ENCODE results near the gene SV2B.

The SV2B gene

DNA sequence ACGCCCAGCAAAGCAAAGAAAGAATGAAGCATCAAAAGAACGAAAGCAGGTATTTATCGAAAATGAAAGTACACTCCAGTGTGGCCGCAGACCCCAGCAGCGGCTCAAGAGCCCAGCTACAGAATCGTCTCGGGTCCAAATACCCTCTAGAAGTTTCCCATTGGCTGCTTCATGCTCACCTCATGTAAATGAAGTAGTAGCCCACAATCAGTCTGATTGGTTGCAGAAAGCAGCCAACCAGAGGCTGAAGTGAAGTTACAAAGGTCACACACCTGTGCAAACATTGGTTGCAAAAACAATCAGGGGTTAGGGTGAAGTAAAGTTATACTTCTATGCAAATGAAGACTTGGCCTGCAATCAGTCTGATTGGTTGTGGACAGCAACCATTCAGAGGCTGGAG, 32.0 kb downstream of the SV2B start:
- no peak for DNase-seq (ENCODE audit: extremely low spot score, insufficient read length, low read depth)

DNA sequence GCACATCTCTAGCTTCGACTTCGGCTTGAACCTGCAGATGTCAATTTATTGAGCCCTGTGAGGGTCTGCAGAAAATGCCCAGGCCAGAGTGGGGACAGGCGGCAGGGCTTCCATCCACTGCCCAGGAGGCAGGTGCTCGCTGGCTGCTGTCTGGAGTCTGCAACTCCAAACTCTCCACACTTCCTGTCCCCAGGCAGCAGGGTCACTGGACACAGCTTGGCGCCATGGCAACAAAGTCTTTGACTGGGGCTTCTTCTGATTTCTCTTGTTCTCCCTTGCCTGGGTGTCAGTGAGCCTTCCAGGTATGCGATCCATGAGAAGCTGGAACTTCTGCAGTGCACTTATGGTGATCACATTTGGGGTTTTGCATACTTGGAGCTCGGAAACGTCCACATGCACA, 33.5 kb downstream of the SV2B start:
- FAIRE-seq (no peak), DNase-seq (ENCODE audit: extremely low spot score, insufficient read length, low read depth) (no peak)

More for the DNA sequence above, 32.0 kb downstream of the SV2B start:
- no peak for FAIRE-seq

DNA sequence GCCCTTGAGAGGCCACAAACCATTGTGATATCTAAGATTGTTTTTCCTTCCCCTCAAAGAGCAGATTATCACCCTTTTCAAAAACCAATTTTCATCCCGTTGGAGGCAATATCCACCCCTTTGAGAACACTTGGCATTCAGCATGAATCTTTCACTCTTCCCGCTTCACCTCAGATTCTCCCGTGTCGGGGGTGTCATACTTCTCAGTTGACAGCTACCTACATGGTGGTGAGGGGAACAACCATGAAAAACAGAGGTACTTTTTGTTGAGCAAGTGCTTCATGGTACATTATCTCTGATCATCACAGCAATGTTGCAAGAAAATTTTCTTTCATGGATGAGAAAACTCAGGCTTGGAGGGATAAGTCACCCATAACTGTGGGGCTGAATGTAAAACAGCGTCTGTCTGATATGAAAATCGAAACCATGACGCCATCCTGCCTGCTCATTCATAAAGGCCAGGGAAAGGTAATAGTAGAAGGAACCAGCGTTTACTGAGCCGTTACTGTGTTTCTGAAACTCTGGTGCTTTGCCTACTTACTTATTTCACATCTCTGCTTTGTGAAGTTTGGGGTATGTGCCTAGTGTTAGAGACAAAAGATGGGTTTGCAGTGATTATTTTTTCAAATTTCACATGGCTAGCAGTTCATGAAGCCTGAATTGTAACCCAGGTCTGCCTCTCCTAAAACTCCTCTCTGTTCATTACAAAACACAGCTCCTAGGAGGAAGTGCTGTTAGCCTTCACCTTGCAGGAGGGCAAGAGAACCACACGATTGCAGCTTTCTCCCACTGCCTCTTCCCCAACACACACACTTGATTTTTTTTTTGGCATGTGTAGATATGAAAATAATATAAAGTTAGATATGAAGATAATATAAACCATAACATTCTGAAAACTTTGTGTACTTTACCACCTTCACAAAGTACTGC, 35.4 kb downstream of the SV2B start:
- DNase-seq (ENCODE audit: extremely low spot score, insufficient read length, low read depth) (peak; percentile 30), FAIRE-seq (peak; percentile 89)

DNA sequence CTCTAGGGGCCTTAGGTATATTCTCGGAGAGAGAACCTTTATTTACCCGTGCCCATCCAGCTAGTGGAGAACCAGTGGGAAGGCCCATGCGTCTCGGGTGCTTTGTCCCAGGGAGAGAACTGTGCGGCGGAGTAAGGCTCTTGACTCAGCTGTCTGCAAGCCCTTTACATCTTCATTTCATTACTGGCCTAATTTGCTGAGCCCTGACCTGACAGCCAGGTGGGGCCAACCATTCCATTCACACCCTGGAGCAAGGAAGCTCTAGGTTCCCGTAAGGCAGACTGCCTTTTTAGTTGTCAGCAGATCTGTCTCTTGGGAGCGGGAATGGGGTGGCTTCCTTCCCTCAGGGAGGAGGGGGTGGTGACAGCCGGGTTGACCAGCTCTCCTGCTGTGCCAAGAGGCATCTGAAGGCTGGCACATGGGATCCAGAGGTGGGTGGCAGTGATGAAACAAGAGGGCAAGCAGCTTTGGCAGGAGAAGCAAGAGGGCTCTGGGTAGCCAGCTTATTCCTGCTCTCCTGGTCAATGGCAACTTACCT, 36.4 kb downstream of the SV2B start:
- no peak for DNase-seq (ENCODE audit: extremely low spot score, insufficient read length, low read depth)
- no peak for FAIRE-seq

DNA sequence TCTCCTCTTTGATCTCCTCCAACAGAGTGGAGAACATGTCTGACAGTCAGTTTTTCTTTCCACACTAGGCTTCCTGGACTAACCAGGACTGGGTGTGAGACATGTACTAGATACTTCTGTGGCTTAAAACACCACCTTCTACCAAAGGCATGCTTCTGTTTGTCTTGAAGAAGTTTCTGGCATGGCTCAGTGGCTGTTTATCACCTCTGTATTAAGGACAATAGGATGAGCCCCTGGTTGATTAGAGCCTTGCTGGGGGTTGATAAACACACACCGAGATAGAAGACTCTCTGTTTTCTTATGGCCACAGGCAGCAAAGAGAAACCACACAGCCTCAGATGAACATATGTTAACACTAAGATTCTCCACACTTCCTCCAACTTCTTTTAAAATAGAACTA, 40.5 kb downstream of the SV2B start:
- FAIRE-seq (no peak), DNase-seq (ENCODE audit: extremely low spot score, insufficient read length, low read depth) (no peak)

DNA sequence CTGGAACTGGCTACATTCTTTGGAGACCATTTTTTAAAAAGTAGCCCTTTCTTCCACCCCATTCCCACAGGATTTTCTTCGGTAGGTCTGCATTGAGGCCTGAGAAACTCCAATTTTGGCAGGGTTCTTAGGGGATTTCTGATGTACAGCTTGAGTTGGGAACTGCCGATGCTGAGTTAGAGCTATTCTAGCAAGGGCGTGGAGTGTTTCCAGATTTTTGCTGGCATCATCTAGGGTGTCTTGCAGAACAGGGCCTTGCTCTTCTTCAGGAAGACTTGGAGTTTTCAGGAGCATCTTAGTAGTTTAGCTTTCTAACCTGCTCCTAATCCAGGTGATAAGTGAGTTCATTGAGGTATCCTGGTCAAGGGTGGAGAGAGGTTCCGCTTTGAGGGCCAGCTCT, 41.0 kb downstream of the SV2B start:
- FAIRE-seq: no peak
- DNase-seq (ENCODE audit: extremely low spot score, insufficient read length, low read depth): no peak

DNA sequence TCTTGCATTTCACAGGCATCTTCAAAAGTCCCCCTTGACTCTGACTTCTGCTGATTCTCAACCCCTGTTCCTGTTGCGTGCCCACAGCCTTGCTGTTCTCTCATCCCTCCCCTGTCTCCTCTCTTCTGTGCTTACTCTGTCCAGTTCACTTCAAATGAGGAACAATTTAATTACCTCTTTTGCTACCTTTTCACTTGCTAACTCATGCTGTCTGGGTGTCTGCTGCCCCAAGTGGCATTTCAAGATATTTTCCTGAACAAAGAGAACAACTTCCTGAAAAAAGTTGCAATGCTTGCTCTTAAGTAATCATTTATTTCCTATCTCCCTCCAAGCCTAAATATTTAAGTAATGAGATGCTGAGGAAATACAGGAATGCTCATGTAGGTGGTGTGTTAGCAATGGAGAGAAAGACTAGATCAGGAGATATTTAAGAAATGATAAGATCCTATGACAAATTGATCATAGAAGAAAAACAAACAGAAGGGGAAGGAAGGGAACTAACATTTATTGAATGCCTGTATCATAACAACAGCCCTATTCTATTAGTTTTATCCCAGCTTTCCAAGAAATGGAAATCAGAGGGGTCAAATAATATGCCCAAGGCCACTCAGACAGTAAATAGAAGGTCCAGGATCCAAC, 42.2 kb downstream of the SV2B start:
- FAIRE-seq: peak; percentile 77
- no peak for DNase-seq (ENCODE audit: extremely low spot score, insufficient read length, low read depth)

DNA sequence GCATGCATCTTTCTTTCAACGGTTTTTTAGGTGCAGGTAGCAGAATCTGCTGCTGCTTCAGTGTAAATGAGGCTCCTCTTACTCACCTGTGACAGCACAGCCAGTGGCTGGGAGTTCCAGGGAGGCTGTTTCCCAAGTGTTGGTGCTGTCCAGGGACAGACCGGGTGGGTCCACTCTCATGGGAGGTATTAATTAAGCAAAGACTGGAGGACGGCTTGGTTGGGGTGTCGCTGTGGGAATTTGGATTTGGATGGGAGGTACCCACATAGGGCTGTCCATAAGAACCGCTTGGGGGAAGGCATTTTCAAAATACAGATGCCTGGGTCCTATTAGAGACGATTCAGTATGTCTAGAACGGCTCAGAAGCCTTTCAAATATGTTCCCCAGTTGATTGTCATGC, 42.9 kb downstream of the SV2B start:
- DNase-seq (ENCODE audit: extremely low spot score, insufficient read length, low read depth) (no peak), FAIRE-seq (no peak)

DNA sequence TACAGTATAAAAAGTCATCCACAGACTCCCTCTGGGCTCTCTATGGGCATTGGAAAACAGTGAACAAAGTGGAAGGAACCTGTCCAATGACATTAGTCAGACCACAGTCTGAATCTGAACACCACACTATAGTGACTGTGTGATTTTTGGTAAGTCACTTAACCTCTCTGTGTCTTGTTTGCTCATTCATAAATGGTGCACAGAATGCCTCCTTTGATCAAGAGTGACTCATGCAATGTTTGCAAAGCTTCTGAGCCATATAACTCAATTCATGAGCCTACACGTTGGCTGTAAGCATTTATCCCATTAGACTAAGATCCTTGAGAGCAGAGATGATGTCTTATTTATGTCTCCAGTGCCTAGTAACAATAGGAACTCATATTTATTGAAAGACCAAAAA, 46.7 kb downstream of the SV2B start:
- DNase-seq (ENCODE audit: extremely low spot score, insufficient read length, low read depth) (no peak), FAIRE-seq (no peak)

DNA sequence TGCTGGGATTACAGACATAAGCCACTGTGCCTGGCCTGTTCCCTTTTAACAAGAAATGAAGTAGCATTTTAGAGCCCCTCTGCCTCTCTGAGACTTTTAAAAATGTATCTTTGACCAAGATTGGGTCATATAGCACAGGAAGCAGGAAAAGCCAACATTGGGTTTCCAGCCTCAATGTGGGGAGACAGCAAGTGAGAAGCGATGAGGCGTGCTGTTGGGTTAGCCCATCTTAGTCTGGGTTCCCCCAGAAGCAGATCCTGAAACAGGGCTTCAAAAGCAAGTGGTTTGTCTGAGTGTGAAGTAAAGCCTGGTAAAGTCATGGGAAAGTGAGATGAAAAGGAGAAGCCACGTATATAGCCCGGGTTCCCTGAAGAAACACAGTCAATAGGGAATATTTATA, 48.2 kb downstream of the SV2B start:
- DNase-seq (ENCODE audit: extremely low spot score, insufficient read length, low read depth) (no peak), FAIRE-seq (no peak)

DNA sequence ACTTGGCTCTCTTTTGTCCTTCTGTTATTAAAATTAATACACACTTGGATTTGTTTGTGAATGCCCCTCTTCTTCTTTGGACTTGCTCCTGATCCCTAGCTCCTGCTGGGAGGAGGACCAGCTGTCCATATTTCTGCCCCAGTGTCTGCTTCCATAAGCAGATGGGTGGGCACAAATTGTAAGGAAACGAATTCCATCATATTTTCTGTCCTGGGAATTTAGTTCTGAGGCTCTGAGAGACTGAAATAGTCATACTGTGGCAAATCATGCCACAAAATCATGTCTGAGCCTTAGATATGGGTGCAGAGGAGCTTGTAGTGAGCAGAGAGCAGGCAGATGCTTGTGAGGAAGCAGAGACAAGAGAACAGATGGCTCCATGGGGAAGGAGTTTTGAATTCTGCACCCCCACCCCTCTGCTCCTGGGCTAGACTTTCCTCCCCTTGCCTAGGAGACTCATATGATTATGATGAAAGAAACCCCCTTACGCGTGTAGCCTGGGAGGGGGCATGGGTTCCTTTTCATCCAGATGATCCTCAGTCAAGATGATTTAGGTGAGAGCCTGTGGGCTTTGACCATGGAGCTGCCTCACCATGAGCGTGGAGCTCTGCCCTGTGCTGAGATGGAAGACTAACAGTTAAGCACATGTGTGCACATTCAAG, 50.6 kb downstream of the SV2B start:
- FAIRE-seq: no peak

DNA sequence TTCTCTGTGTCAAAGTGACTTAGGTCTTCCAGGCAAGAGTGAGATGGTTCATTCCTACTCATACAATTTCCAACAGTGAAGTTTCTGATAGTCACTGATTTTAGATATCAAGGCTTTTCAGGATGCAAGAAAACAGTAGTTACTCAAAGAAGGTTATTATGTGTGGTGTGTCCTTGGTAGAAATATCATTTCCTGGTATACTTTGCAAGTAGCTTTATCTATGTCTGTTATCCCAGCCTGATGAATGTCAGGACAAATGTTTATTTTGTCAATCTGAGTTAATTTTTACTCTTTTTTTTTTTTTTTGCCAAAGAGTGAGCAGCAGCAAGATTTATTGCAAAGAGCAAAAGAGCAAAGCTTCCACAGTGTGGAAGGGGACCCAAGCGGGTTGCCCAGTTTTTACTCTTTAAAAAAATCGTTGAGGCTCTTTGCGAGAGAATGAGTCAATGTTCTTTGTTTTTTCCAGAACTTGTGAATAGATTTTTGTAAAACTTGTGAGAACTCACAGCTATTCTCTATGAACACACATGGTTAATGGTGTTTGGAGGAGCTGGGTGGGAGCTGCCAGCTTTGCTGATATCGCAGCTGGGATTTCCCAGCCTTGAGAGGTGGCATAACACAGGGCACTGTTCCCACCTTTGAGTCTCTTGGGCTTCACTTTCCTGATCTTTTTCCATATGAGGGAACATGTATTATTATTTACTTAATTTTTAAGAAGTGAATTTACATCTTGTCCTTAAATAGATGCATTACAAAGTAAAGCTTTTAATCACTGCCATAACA, 51.9 kb downstream of the SV2B start:
- DNase-seq (ENCODE audit: extremely low spot score, insufficient read length, low read depth) (no peak), FAIRE-seq (no peak)

More for the DNA sequence above, 50.6 kb downstream of the SV2B start:
- DNase-seq (ENCODE audit: extremely low spot score, insufficient read length, low read depth): no peak

DNA sequence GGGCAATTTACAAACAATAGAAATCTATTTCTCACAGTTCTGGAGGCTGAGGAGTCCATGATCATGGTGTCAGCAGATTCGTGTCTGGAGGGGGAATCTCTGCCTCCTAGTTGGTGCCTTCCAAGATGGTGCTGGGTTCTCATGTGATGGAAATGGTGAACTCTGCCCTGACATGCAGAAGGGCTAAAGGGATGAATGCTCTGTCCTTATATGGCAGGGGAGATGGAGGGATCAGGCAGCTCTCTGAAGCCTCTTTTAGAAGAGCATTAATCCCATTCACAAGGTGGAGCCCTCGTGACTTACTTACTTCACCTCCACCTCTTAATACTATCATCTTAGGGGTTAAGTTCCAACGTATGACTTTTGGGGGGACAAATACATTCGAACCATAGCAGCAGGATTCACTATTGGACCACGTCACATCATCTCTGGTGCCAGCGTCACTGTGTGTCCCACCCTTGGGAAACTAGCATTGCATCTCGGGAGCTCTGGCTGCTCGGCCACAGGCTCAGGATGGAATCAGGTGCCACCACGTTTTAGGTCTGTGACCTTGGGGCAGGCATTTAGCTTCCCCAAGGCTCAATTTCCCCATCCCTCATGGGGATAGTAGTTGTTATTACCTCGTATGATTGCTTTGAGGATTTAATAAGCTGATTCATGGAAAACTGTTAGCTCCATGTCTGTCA, 53.0 kb downstream of the SV2B start:
- no peak for DNase-seq (ENCODE audit: extremely low spot score, insufficient read length, low read depth)
- no peak for FAIRE-seq

DNA sequence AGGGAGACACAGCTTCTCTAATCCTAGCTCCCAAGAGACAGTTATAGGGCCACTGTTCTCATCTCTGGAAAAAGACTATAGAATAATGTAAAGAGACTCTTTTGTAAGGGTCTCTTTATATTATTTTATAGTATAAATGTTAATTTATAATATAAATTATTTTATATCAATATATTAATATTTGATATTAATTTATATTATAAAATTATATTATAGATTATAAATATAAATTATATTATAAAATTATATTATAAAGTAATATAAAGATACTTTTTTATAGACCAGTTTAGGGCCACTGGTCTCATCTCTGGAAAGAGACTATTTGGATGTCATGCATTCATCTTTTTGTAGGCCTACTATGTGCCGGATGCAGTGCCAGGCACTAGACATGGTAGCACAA, 53.9 kb downstream of the SV2B start:
- no peak for DNase-seq (ENCODE audit: extremely low spot score, insufficient read length, low read depth)
- FAIRE-seq: no peak

DNA sequence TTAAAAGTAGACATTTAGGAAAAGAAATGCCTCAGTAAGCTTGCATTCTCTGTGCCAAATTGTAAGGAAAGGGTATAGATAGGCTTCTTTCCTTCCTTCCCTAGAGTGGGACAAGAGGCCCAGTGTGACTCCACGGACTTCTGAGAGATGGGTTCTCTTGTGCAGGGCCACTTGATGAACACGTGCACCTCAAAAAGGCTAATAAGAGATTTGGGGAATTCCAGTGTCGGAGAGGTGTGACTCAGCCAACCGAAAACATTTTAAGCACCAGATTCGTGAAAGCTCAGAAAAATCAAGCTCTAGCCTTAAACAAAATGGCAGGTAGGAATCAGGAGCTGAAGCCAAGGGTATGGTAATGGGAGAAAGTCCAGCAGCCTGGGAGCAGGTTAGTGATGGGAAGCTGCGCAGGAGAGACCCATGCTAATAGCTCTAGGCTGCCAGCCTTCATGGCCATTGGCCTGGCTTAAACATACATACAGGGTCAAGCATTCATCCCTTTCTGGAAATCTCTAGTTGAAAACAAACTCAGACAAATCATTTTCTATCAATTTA, 56.2 kb downstream of the SV2B start:
- DNase-seq (ENCODE audit: extremely low spot score, insufficient read length, low read depth) (no peak), FAIRE-seq (no peak)

DNA sequence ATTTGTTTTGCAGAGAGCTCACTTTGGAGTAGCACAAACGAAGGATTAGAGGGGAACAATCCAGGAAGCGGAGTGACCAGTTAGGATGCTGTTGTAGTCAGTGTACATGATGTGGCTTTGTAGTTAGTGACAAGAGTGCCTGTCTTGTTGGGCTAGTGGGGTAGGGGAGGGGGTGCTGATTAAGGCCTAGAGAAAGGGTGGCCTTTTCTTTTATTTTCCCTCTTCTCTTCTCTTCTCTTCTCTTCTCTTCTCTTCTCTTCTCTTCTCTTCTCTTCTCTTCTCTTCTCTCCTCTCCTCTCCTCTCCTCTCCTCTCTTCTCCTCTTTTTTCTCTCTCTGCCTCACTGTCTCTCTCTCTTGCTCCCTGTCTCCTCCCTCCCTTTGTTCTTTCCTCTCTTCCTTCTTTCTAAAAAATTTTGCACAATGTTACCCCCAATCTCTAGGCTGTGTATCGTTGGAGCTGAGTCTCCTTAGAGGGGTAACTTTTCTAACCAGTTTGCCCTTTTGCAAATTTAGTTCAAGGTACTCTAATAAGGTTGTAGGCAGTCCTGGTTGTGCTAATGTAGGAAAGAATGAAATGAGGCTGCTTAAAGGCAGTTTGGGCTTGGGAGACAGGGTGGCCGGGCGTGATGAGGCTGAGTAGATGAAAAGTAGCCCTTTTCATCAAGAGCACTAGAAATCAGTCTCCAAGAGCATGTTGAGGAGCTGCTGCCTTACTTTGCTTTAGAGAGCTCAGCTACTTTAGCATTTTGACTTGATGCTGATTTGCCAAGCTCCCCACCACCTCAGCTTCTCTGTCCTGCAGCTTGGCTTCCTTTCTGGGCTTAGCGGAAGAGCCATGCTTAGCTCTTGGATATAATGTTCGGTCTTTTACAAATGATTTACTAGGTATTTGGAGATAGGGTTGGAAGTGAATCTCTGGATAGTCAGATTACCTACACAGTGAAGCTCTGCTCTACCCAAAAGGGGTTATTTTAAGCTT, 58.6 kb downstream of the SV2B start:
- DNase-seq (ENCODE audit: extremely low spot score, insufficient read length, low read depth): no peak
- no peak for FAIRE-seq

DNA sequence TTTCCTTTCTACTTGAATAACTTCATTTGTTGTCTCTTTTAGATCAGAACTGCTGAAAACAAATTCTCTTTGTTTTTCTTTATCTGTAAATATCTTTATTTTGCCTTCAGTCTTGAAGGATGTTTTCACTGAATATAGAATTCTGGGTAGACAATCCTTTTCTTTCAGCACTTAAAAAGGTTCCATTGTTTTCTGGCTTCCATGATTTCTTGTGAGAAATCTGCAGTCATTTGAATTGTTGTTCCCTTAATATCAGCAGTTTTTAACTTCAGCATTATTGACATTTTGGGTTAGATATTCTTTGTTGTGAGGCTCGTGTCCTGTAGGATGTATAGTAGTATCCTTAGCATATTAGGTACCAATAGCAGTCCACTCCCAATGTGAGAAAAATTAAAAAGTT, 65.8 kb downstream of the SV2B start:
- DNase-seq (ENCODE audit: extremely low spot score, insufficient read length, low read depth) (no peak), FAIRE-seq (no peak)

DNA sequence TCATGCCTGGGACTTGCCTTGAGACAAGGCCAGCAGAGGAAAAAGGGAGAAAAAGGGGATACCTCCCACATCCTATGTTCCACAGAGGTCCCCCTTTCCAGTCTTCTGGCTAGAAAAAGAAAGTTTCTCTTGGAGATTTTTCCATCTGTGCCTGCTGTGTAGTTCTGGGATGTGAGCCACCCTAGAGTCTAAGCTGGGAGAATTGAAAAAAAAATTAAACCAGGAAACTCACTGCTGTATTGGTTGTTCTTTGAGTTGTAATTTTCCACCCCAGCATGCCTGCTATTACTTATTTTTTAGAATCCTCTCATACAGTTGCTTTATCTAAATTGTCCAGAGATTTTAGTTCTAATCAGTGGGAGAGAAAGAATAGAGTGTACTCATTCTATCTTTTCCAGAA, 68.4 kb downstream of the SV2B start:
- FAIRE-seq (no peak), DNase-seq (ENCODE audit: extremely low spot score, insufficient read length, low read depth) (no peak)

All from GM18507 (cell line).